Heart right ventricle (tissue), 16 donors: ENCODE data around the gene STARD8. TPM values are rescaled to one million over a fixed set of nuclear protein-coding genes. Genes with fewer than 3 reads are reported as not detected.

Source experiments
- ATAC-seq, 8 donors: fragments of 200-7000 bp; cut with Tn5 transposase; one replicate each; pipeline ENCODE4 v1.9.1; 2020; ENCODE audit warnings: mild to moderate bottlenecking in 8 of 8, moderate library complexity in 8 of 8, moderate number of reproducible peaks in 1 of 8
- DNase-seq, 2 donors: peaks; one replicate each; pipeline ENCODE4 v3.0.0-alpha.2; 2020
- H3K27ac ChIP-seq, 10 donors: fragments of 200-600 bp; sonication (generic) in 2 of 10; one replicate each; pipeline versions ENCODE4 v1.5.0 to v1.8.0; 2020 to 2022; ENCODE audit warnings: mild to moderate bottlenecking in 3 of 10
- H3K27me3 ChIP-seq, 7 donors: fragments of 200-600 bp; one replicate each; pipeline ENCODE4 v1.8.0; 2021 to 2022; ENCODE audit warnings: mild to moderate bottlenecking in 2 of 7
- H3K36me3 ChIP-seq, 9 donors: fragments of 200-600 bp; sonication (generic) in 1 of 9; one replicate each; pipeline versions ENCODE4 v1.5.0 to v1.8.0; 2020 to 2022; ENCODE audit warnings: mild to moderate bottlenecking in 2 of 9
- H3K4me1 ChIP-seq, 9 donors: fragments of 200-600 bp; sonication (generic) in 1 of 9; one replicate each; pipeline versions ENCODE4 v1.5.0 to v1.8.0; 2020 to 2022; ENCODE audit warnings: mild to moderate bottlenecking in 4 of 9
- H3K4me3 ChIP-seq, 10 donors: fragments of 200-600 bp; sonication (generic) in 2 of 10; one replicate each; pipeline versions ENCODE4 v1.5.0 to v1.8.0; 2020 to 2022; ENCODE audit warnings: mild to moderate bottlenecking in 7 of 10, moderate library complexity in 2 of 10
- H3K9me3 ChIP-seq, 11 donors: fragments of 200-600 bp in 10 of 11; sonication (generic) in 2 of 11; one replicate each; pipeline versions ENCODE4 v1.5.0 to v1.8.0; 2013 to 2022; ENCODE audit warnings: mild to moderate bottlenecking in 2 of 11, control low read depth in 1 of 11, moderate library complexity in 1 of 11
- WGBS, 2 donors: extraction: QIAGEN DNeasy Blood & Tissue Kit; methylation state at CpG; one replicate each; pipeline ENCODE4 v1.1.7; 2013; ENCODE audit warnings: inconsistent platforms in 1 of 2; 5-methylcytosine and 5-hydroxymethylcytosine counted together
- intact Hi-C, 10 donors: fragments of 100-400 bp; cut with DNase I; formaldehyde crosslinking; loops; one replicate each; pipeline versions ENCODE4 v1.11.1 to v1.14.2; 2022
- polyA plus RNA-seq, 2 donors: library from polyadenylated mRNA; stranded (reverse); fragments of 200-250 nt; gene quantifications; one replicate each; pipeline ENCODE4 v1.2.3, GENCODE V29; 2013
- total RNA-seq, 10 donors: library from RNA; stranded (reverse); fragmentation: NEBNext Ultra II Directional in 3 of 10; extraction: Animal tissue kit (Norgen Biotek cat#: 25700) in 3 of 10; gene quantifications; one replicate each; pipeline versions ENCODE4 v1.2.1 to v1.2.4, GENCODE V29; 2021 to 2023
- TF ChIP-seq, protein P1 (sequence below), 9 donors: fragments of 200-600 bp; sonication (generic) in 2 of 9; IDR thresholded peaks; one replicate each; pipeline versions ENCODE4 v1.5.0 to v1.8.0; 2021 to 2022; ENCODE audit warnings: antibody characterized with exemption in 9 of 9, mild to moderate bottlenecking in 5 of 9, moderate library complexity in 1 of 9
- donor health status: Arrhythmogenic right ventricular cardiomyopathy.
- donor health status: ischemic (EF 13 %, LVEDD 7.1; RV severe dilation, severe dysfunction).
- donor health status: healthy with polysubstance abuse.
- donor health status: DM: no; HTN: yes; CAD: no.
- donor health status: DM: no; HTN: no; CAD: no.
- donor health status: ischemic (EF 25% LVEDD 6.9; RV normal size, moderate dysfunction).
- donor health status: ischemic (EF 25% LVEDD 5.7; RV mildly dilated, moderate dysfunction).
- donor health status: healthy.
- donor health status: DM: yes; HTN: yes; CAD: no.
- donor health status: Ischemic cardiomyopathy.
- donor health status: ischemic (EF 35%, LVEDD 5.7; RV mildly dilated, moderate dysfunction).
- donor health status: nonischemic (EF 11% LVEDD 7.7; RV severe dilation, severe dysfunction).
- donor health status: DM: yes; HTN: yes; CAD: no.
- donor health status: PGD.
- donor health status: ischemic (EF 29% LVEDD 5.4; RV normal size, mild dysfunction).
- donor health status: nonischemic (EF 23%, LVEDD 6.1; RV moderate dilation, normal function).

Gene STARD8
- total and polyA plus RNA-seq, 12 donors: 4.7 to 11.7 (median 7.6) TPM

DNA sequence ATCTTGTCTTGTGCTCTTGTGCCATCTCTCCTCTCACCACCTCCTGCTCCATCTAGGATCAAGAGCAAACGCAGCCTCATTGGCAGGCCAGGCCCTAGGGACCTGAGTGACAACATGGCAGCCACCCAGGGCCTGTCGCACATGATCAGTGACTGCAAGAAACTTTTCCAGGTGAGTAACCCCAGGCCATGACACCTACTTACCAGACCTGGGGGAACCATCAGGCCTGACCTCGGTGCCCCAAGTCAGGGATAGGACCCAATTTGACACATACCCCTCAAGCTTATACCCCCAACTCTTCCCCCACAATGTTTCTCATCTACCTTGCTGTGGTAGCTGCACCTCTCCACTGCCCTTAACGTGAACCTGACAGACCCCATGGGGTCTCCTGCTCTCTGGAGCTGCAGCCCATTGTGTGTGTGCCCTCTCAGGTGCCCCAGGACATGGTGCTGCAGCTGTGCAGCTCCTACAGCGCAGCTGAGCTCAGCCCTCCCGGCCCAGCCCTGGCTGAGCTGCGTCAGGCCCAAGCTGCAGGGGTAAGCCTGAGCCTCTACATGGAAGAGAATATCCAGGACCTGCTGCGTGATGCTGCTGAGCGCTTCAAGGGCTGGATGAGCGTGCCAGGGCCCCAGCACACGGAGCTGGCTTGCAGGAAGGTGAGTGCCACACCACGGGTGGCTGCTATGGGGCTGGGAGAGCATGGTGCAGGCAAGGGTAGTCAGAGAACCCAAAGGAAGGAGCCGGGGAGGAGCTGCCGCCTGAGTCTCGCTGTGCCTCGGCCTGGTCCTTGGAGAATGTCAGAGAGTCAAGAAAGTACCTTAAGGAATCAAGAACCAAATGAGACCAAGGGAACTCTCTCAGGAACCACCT is 74.8 kb downstream of the STARD8 start:
- H3K36me3 ChIP-seq: peaks cover 0 to 81% (median 0%) of the 10 kb centered on the region in 9 donors
- TF ChIP-seq, protein P1, sequence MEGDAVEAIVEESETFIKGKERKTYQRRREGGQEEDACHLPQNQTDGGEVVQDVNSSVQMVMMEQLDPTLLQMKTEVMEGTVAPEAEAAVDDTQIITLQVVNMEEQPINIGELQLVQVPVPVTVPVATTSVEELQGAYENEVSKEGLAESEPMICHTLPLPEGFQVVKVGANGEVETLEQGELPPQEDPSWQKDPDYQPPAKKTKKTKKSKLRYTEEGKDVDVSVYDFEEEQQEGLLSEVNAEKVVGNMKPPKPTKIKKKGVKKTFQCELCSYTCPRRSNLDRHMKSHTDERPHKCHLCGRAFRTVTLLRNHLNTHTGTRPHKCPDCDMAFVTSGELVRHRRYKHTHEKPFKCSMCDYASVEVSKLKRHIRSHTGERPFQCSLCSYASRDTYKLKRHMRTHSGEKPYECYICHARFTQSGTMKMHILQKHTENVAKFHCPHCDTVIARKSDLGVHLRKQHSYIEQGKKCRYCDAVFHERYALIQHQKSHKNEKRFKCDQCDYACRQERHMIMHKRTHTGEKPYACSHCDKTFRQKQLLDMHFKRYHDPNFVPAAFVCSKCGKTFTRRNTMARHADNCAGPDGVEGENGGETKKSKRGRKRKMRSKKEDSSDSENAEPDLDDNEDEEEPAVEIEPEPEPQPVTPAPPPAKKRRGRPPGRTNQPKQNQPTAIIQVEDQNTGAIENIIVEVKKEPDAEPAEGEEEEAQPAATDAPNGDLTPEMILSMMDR (IDR thresholded peaks at IDR 0.05): no peak
- intact Hi-C loops: no loop called here
- H3K27me3 ChIP-seq: peaks cover 0 to 7% (median 0%) of the 10 kb centered on the region in 7 donors
- peaks cover 0 to 14% (median 0%) of the 10 kb centered on the region in 9 donors for H3K4me1 ChIP-seq
- no peaks in the 10 kb centered on the region for H3K9me3 ChIP-seq
- WGBS, 2 donors: 93 to 94% methylated on average over 11 to 16 of the region's 16 CpGs
- DNase-seq: no peak
- ATAC-seq: no peak
- no peak overlapping the region for H3K4me3 ChIP-seq
- H3K27ac ChIP-seq: no peak overlapping the region

DNA sequence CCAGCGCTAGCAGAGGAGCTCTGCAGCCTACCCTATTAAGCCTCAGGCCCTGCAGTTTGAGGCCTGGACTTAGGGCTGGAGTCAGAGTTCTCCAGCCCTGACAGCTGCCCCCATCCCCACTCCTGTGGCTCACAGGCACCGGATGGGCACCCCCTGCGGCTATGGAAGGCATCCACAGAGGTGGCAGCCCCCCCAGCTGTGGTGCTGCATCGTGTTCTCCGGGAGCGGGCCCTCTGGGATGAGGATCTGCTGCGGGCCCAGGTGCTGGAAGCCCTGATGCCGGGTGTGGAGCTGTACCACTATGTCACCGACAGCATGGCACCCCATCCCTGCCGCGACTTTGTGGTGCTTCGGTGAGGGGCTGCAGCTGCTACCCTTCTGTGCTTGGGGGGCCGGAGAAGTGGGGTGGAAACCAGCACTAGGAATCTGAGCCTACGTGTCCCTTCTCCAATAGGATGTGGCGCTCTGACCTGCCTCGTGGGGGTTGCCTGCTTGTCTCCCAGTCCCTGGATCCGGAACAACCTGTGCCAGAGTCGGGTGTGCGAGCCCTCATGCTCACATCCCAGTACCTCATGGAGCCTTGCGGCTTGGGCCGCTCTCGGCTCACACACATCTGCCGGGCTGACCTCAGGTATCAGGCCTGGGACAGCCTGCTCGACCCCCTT is 76.2 kb downstream of the STARD8 start:
- H3K27me3 ChIP-seq: peaks cover 0 to 18% (median 0%) of the 10 kb centered on the region in 7 donors
- H3K4me3 ChIP-seq: no peak overlapping the region
- H3K27ac ChIP-seq: no peak overlapping the region
- intact Hi-C loops: no loop called here
- no peaks in the 10 kb centered on the region for H3K9me3 ChIP-seq
- H3K36me3 ChIP-seq: peaks cover 0 to 67% (median 0%) of the 10 kb centered on the region in 9 donors
- TF ChIP-seq, protein P1 (IDR thresholded peaks at IDR 0.05): no peak
- 93 to 96% methylated on average over 20 to 24 of the region's 24 CpGs for WGBS, 2 donors
- H3K4me1 ChIP-seq: peaks cover 0 to 10% (median 0%) of the 10 kb centered on the region in 9 donors
- no peak for ATAC-seq
- DNase-seq: no peak

DNA sequence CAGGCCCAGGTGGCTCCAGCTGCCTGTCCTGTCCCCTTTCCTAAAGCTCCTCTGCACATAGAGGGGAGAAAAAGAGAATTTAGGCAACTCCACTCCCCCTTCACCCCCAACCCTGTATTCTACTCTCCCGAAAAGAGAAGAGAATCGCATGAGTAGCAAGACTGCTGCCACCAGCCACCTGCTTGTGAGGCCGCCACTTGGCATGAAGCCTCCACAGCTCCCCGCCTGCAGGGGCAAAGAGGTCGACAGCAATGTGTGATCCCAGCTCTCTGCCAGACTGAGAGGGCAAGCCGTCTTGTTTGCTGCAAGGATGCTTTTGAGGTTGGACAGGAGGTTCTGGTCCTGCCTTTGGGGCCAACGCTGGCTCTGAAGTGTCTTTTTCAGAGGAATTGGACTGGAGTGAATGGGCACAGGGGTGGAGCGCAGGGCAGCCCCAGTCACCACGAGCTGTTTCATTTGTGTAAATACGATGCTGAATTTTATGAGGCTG is 77.1 kb downstream of the STARD8 start:
- DNase-seq: no peak
- intact Hi-C loops: no loop called here
- 86 to 92% methylated on average over 10 of the region's 10 CpGs for WGBS, 2 donors
- peaks cover 0 to 63% (median 0%) of the 10 kb centered on the region in 9 donors for H3K36me3 ChIP-seq
- H3K27ac ChIP-seq: no peak overlapping the region
- peaks cover 0 to under 1% (median 0%) of the 10 kb centered on the region in 9 donors for H3K4me1 ChIP-seq
- ATAC-seq: no peak
- TF ChIP-seq, protein P1 (IDR thresholded peaks at IDR 0.05): no peak
- H3K4me3 ChIP-seq: no peak overlapping the region
- H3K9me3 ChIP-seq: no peaks in the 10 kb centered on the region
- H3K27me3 ChIP-seq: peaks cover 0 to 23% (median 0%) of the 10 kb centered on the region in 7 donors

DNA sequence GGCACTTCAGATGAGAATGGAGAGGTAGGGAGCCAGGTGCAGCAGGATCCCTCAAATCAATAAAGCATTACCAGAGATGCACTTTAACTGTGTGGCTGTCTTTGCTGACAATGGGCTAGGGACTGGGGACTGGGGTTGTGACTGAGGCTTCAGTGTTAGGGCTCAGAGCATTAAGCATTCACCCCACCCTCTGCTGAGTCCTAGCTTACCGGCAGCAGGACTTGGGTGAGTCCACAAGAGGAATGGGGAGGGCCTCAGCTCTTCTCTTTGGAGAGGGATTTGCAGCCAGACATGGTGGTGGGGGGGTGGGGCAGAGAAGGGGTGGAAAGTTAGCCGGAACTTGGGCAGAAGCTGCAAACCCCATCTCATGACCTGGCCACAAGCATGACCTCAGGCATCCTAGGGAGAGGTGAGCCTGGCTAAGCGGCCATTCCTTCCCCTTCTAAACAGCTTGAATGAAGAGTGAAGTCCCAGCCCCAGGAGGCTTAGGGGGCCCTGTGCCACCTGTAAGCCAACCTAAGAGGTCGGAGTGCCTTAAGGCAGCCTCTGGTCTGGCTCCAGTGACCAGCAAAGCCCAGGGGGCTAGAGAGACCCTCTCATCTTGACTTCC is 78.4 kb downstream of the STARD8 start:
- intact Hi-C loops: no loop called here
- Histone ChIP-seq H3K27ac (no peak overlapping the region), H3K9me3 (no peaks in the 10 kb centered on the region), H3K36me3 (peaks cover 0 to 55% (median 0%) of the 10 kb centered on the region in 9 donors), H3K27me3 (peaks cover 0 to 23% (median 0%) of the 10 kb centered on the region in 7 donors), H3K4me1 (no peaks in the 10 kb centered on the region), H3K4me3 (no peak overlapping the region)
- no peak for ATAC-seq
- 90 to 91% methylated on average over 4 of the region's 4 CpGs for WGBS, 2 donors
- TF ChIP-seq, protein P1 (IDR thresholded peaks at IDR 0.05): no peak
- DNase-seq: no peak
